Neutrophil (primary cell): ENCODE measurements around the gene ORC2.

Experiments
- H3K27ac ChIP-seq: fragments of 200-600 bp; sonication (generic); 2 replicates; pipeline ENCODE4 v1.5.1; 2016; ENCODE audit warnings: mild to moderate bottlenecking, moderate library complexity
- H3K27me3 ChIP-seq: fragments of 200-600 bp; sonication (generic); 2 replicates; pipeline ENCODE4 v1.6.0; 2016; ENCODE audit warnings: mild to moderate bottlenecking
- H3K36me3 ChIP-seq: fragments of 200-600 bp; sonication (generic); 2 replicates; pipeline ENCODE4 v1.5.1; 2017
- H3K4me1 ChIP-seq, 2 experiments: fragments of 200-600 bp in 1 of 2; sonication (generic) in 1 of 2; 1 replicate in 1 of 2; 2 replicates in 1 of 2; pipeline versions ENCODE4 v1.5.1 to v1.6.1; 2013 to 2016; ENCODE audit warnings: low read depth in 1 of 2, low read length in 1 of 2, mild to moderate bottlenecking in 1 of 2, moderate library complexity in 1 of 2; ENCODE audit not compliant: control insufficient read depth in 1 of 2, insufficient read depth in 1 of 2
- H3K4me3 ChIP-seq, 2 experiments: fragments of 200-600 bp in 1 of 2; sonication (generic) in 1 of 2; 1 replicate in 1 of 2; 2 replicates in 1 of 2; pipeline ENCODE4 v1.5.1; 2013 to 2016; ENCODE audit warnings: low read depth in 1 of 2, low read length in 1 of 2, mild to moderate bottlenecking in 1 of 2, moderate library complexity in 1 of 2
- H3K9me3 ChIP-seq: fragments of 200-600 bp; sonication (generic); 2 replicates; pipeline ENCODE4 v1.5.1; 2016
- CTCF ChIP-seq: fragments of 200-600 bp; sonication (generic); IDR thresholded peaks from 2 replicates; pipeline ENCODE4 v1.5.1; 2016; ENCODE audit warnings: antibody characterized with exemption

The ORC2 gene

DNA sequence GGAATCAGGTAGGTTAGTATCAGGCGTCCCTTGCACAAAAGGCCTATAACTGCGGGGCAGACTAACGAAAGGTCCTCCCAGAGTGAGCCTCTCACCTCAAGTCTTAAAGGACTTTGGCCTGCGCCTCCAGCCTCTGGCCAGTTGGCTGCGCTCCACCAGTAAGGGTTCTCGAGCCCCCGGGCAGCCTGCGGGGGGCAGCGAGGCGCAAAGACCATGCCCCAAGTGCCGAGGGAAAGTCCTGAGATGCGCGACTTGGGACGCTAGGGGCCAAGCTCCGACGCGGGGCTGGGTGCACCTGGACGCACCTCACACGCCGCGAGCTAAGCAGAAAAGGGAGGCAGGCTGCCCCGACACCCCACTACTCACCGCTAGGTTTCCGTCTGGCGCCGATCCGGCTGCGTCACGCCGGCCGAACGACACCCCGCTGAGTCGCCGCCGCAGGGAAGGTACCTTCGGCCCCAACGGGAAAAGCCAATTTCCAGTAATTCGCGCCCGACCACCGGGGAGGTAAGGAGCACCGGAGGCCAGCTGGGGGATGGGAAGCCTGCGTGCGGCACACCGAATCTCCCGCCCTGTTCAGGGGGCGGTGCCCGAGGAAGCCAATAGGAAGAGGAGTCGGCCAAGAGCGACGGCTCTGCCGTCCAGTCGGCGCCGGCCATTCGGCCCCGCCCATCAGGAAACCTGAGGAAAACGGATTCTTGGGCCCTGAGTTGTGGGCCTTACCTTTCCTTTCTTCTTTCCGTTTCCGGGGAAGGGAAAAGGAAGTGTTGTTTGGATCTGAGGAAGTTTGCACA, at the start of gene ORC2:
Gene ORC2, minus strand, starts transcription at position 537 of the 794 bp plus-strand sequence. CDS start 5,537 bp downstream, outside the sequence.
- Histone ChIP-seq H3K4me1 (peaks cover 37% of the 10 kb centered on the region in 2 experiments), H3K4me3 (peak within 1 kb of the TSS; percentile 94 to 99), H3K9me3 (no peaks in the 10 kb centered on the region), H3K36me3 (no peaks in the 10 kb centered on the region), H3K27ac (peak within 1 kb of the TSS; percentile 88), H3K27me3 (no peaks in the 10 kb centered on the region)
- peak; percentile 86 for TF ChIP-seq CTCF

GRCh38 chr2:201008296-201008829, 44.9 kb upstream of the ORC2 start:
- no peak for TF ChIP-seq CTCF
- Histone ChIP-seq H3K9me3 (no peaks in the 10 kb centered on the region), H3K27ac (no peak overlapping the region), H3K36me3 (peaks cover 85% of the 10 kb centered on the region), H3K4me3 (no peak overlapping the region), H3K4me1 (no peaks in the 10 kb centered on the region), H3K27me3 (no peaks in the 10 kb centered on the region)

DNA sequence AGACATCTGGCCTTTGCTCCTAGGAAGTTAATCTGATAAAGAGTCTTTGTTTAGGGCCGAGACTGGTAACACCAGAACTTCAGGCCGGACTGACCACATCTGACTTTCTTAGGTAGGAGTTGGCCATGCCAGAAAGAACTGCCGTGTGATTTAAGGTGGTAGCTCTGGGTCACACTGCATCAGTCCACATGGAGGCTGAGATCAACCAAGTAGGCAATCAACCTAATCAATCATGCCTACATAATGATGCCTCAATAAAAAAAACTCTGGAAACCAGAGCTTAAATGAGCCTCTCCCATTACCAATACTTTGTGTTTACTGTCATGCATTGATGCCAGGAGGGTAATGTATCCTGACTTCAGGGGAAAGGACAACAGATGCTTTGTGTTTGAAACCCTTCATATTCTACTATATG, 44.1 kb upstream of the ORC2 start:
- Histone ChIP-seq H3K27ac (no peak overlapping the region), H3K27me3 (no peaks in the 10 kb centered on the region), H3K4me3 (no peak overlapping the region), H3K9me3 (no peaks in the 10 kb centered on the region), H3K4me1 (no peaks in the 10 kb centered on the region), H3K36me3 (peaks cover 91% of the 10 kb centered on the region)
- no peak for TF ChIP-seq CTCF

GRCh38 chr2:201006704-201007103, 43.2 kb upstream of the ORC2 start:
- H3K36me3 ChIP-seq: peaks cover 91% of the 10 kb centered on the region
- H3K27ac ChIP-seq: no peak overlapping the region
- H3K4me1 ChIP-seq: no peaks in the 10 kb centered on the region
- no peaks in the 10 kb centered on the region for H3K27me3 ChIP-seq
- no peak for TF ChIP-seq CTCF
- no peaks in the 10 kb centered on the region for H3K9me3 ChIP-seq
- H3K4me3 ChIP-seq: no peak overlapping the region

DNA sequence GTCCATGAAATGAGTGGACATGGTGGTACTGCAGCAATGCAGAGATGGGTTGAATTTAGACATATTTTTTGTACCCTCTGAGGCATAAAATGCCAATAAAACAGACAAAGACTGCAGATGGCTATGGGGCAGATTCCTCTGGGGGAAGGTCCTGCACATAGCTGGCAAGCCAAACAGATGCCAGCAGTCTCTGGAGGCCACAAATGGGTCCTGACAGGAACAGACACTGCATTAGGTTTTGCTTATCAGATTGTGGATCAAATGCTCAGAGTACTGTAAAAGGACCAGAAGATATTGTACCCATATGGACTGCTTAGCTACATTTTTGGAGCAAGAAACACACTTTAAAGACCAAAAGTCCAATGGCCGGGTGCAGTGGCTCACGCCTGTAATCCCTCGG, 40.9 kb upstream of the ORC2 start:
- H3K36me3 ChIP-seq: peaks cover 94% of the 10 kb centered on the region
- no peaks in the 10 kb centered on the region for H3K27me3 ChIP-seq
- no peaks in the 10 kb centered on the region for H3K9me3 ChIP-seq
- H3K27ac ChIP-seq: no peak overlapping the region
- no peaks in the 10 kb centered on the region for H3K4me1 ChIP-seq
- TF ChIP-seq CTCF: no peak
- H3K4me3 ChIP-seq: no peak overlapping the region
